ENCODE data around the gene LRRC32.
"Not testable (repeated sequence)": the region's sequence is repeated elsewhere in the genome, so short reads cannot be mapped to it uniquely, and the experiment has no call there.

LRRC32 gene

GRCh38 chr11:76614471-76615179 lies 55.9 kb downstream of the LRRC32 start:
- DNase-seq (ENCODE audit: low read depth in 2 of 2), result no peak

- DNase-seq (ENCODE audit: low read depth in 2 of 2), result no peak
Measured at GRCh38 chr11:76613901-76614300, 56.6 kb downstream of the LRRC32 start.

GRCh38 chr11:76612226-76612625 lies 58.3 kb downstream of the LRRC32 start:
- no peak for DNase-seq (ENCODE audit: low read depth in 2 of 2)

GRCh38 chr11:76610871-76611475 lies 59.6 kb downstream of the LRRC32 start:
- no peak for DNase-seq (ENCODE audit: low read depth in 2 of 2)

GRCh38 chr11:76610371-76610770 lies 60.2 kb downstream of the LRRC32 start:
- DNase-seq (ENCODE audit: low read depth in 2 of 2), result no peak

GRCh38 chr11:76609736-76610370 lies 60.7 kb downstream of the LRRC32 start:
- no peak for DNase-seq (ENCODE audit: low read depth in 2 of 2)

GRCh38 chr11:76608879-76609460 lies 61.6 kb downstream of the LRRC32 start:
- DNase-seq (ENCODE audit: low read depth in 2 of 2), result not testable (repeated sequence)

- DNase-seq (ENCODE audit: low read depth in 2 of 2), result not testable (repeated sequence)
Measured at GRCh38 chr11:76608228-76608627, 62.3 kb downstream of the LRRC32 start.

Measured in stimulated activated CD8-positive, alpha-beta memory T cell treated with anti-CD3 and anti-CD28 coated beads, Interleukin-7, amount 100 ng/mL, for 1 hour (primary cell).